Osteoblast (primary cell): Measurements from ENCODE around the gene SLC2A8. TPM values are rescaled to one million over a fixed set of nuclear protein-coding genes. Genes with fewer than 3 reads are reported as not detected.
A peak's percentile ranks its signal among the peaks of the same experiment; 100 is the strongest.

ENCODE experiments used
- DNase-seq: peaks from one replicate; pipeline ENCODE4 v3.0.0; 2011; ENCODE audit warnings: low spot score, mixed read lengths; ENCODE audit not compliant: insufficient read length; ENCODE audit errors: missing footprints
- H2AFZ ChIP-seq: 2 replicates; pipeline ENCODE4 v1.6.0; 2011; ENCODE audit warnings: mild to moderate bottlenecking, low read length
- H3K27ac ChIP-seq: 2 replicates; pipeline ENCODE4 v1.5.1; 2011; ENCODE audit warnings: mild to moderate bottlenecking, low read depth, low read length, moderate library complexity
- H3K27me3 ChIP-seq: 2 replicates; pipeline ENCODE4 v1.6.0; 2012; ENCODE audit warnings: mild to moderate bottlenecking, control low read depth, inconsistent platforms, low read length, moderate library complexity; ENCODE audit not compliant: insufficient read depth
- H3K36me3 ChIP-seq: 2 replicates; pipeline ENCODE4 v1.5.1; 2011; ENCODE audit warnings: mild to moderate bottlenecking, low read length, control low read depth, moderate library complexity; ENCODE audit not compliant: insufficient read depth
- H3K4me1 ChIP-seq: 2 replicates; pipeline ENCODE4 v1.5.1; 2011; ENCODE audit warnings: mild to moderate bottlenecking, low read length, control low read depth, moderate library complexity; ENCODE audit not compliant: insufficient read depth
- H3K4me2 ChIP-seq: 2 replicates; pipeline ENCODE4 v1.6.0; 2011; ENCODE audit warnings: mild to moderate bottlenecking, low read length; ENCODE audit not compliant: insufficient read depth
- H3K4me3 ChIP-seq: fragments of 200-600 bp; sonication (generic); 3 replicates; pipeline ENCODE4 v1.5.1; 2012; ENCODE audit warnings: mild to moderate bottlenecking, low read length, inconsistent platforms; ENCODE audit not compliant: insufficient read depth
- H3K79me2 ChIP-seq: 2 replicates; pipeline ENCODE4 v1.6.0; 2012; ENCODE audit warnings: mild to moderate bottlenecking, low read length, control low read depth, inconsistent platforms; ENCODE audit not compliant: insufficient read depth
- H3K9me3 ChIP-seq: 2 replicates; pipeline ENCODE4 v1.5.1; 2011; ENCODE audit warnings: low read depth, low read length, control low read depth
- H4K20me1 ChIP-seq: 2 replicates; pipeline ENCODE4 v1.6.0; 2012; ENCODE audit warnings: mild to moderate bottlenecking, low read length, control low read depth; ENCODE audit not compliant: insufficient read depth
- CTCF ChIP-seq: IDR thresholded peaks from 2 replicates; pipeline ENCODE4 v1.5.1; 2011; ENCODE audit warnings: mild to moderate bottlenecking, low read depth, low read length, moderate library complexity; ENCODE audit errors: extremely low read depth
- total RNA-seq: library from RNA; depleted of rRNA; stranded (reverse); fragments of >200 nt; gene quantifications from 2 replicates; pipeline ENCODE4 v1.2.3, GENCODE V29; 2012

The SLC2A8 gene
- total RNA-seq, 1 donor, result 5.4 TPM

GRCh38 chr9:127450243-127450760 lies 53.3 kb downstream of the SLC2A8 start:
- peak overlapping the region; percentile 92 for H3K27ac ChIP-seq
- peak overlapping the region; percentile 95 for H3K4me3 ChIP-seq
- peaks cover 34% of the 10 kb centered on the region for H3K4me1 ChIP-seq
- peaks cover 52% of the 10 kb centered on the region for H3K36me3 ChIP-seq
- H4K20me1 ChIP-seq, result peaks cover 49% of the 10 kb centered on the region
- peaks cover 48% of the 10 kb centered on the region for H3K79me2 ChIP-seq
- peak overlapping the region; percentile 96 for H3K4me2 ChIP-seq
- peaks cover under 1% of the 10 kb centered on the region for H3K9me3 ChIP-seq
- no peak for TF ChIP-seq CTCF
- H3K27me3 ChIP-seq, result no peaks in the 10 kb centered on the region
- DNase-seq, result peak; percentile 86
- H2AFZ ChIP-seq, result no peak overlapping the region

- Histone ChIP-seq H3K36me3 (peaks cover 45% of the 10 kb centered on the region), H3K4me2 (peak within 1 kb of the TSS; percentile 96), H4K20me1 (peaks cover 49% of the 10 kb centered on the region), H3K4me3 (peak within 1 kb of the TSS; percentile 95), H3K9me3 (no peaks in the 10 kb centered on the region), H3K27ac (peak within 1 kb of the TSS; percentile 92), H3K79me2 (peaks cover 48% of the 10 kb centered on the region), H2AFZ (peak within 1 kb of the TSS; percentile 96), H3K27me3 (no peaks in the 10 kb centered on the region), H3K4me1 (peaks cover 34% of the 10 kb centered on the region)
- peak; percentile 99 for DNase-seq
- peak; percentile 7 for TF ChIP-seq CTCF
Observed at GRCh38 chr9:127450830-127451607, 54.0 kb downstream of the SLC2A8 start, which contains the start of the genes LRSAM1 and RPL12. Gene LRSAM1, plus strand, starts transcription at chr9:127451510. Its CDS starts 3,018 bp downstream, at chr9:127454528. Gene RPL12, minus strand, starts transcription at chr9:127451406. Its CDS starts 89 bp downstream, at chr9:127451317.

- peaks cover 45% of the 10 kb centered on the region for H4K20me1 ChIP-seq
- no peak for DNase-seq
- peak overlapping the region; percentile 96 for H2AFZ ChIP-seq
- peak overlapping the region; percentile 92 for H3K27ac ChIP-seq
- peaks cover 40% of the 10 kb centered on the region for H3K36me3 ChIP-seq
- peaks cover 48% of the 10 kb centered on the region for H3K79me2 ChIP-seq
- no peaks in the 10 kb centered on the region for H3K9me3 ChIP-seq
- H3K4me3 ChIP-seq, result peak overlapping the region; percentile 95
- H3K4me2 ChIP-seq, result peak overlapping the region; percentile 96
- H3K27me3 ChIP-seq, result no peaks in the 10 kb centered on the region
- H3K4me1 ChIP-seq, result peaks cover 34% of the 10 kb centered on the region
- no peak for TF ChIP-seq CTCF
Observed at GRCh38 chr9:127451608-127451857, 54.6 kb downstream of the SLC2A8 start.

GRCh38 chr9:127451858-127452656 lies 55.1 kb downstream of the SLC2A8 start:
- H3K27me3 ChIP-seq, result no peaks in the 10 kb centered on the region
- H3K79me2 ChIP-seq, result peaks cover 48% of the 10 kb centered on the region
- peak; percentile 97 for DNase-seq
- no peak for TF ChIP-seq CTCF
- H3K36me3 ChIP-seq, result peaks cover 39% of the 10 kb centered on the region
- peak overlapping the region; percentile 95 for H3K4me3 ChIP-seq
- H2AFZ ChIP-seq, result peak overlapping the region; percentile 96
- peak overlapping the region; percentile 96 for H3K4me2 ChIP-seq
- H3K9me3 ChIP-seq, result no peaks in the 10 kb centered on the region
- H3K27ac ChIP-seq, result peak overlapping the region; percentile 92
- H4K20me1 ChIP-seq, result peaks cover 40% of the 10 kb centered on the region
- peaks cover 34% of the 10 kb centered on the region for H3K4me1 ChIP-seq
